Measurements from ENCODE around the gene RPL23. TPM values are rescaled to one million over a fixed set of nuclear protein-coding genes. Genes with fewer than 3 reads are reported as not detected.

RPL23 gene
- total and polyA plus RNA-seq, 9 of the 15 experiments (the other 6 are each of a cell fraction or from before 2014, with no cell fraction given) = 1,745 to 3,667 (median 3,096) TPM

DNA sequence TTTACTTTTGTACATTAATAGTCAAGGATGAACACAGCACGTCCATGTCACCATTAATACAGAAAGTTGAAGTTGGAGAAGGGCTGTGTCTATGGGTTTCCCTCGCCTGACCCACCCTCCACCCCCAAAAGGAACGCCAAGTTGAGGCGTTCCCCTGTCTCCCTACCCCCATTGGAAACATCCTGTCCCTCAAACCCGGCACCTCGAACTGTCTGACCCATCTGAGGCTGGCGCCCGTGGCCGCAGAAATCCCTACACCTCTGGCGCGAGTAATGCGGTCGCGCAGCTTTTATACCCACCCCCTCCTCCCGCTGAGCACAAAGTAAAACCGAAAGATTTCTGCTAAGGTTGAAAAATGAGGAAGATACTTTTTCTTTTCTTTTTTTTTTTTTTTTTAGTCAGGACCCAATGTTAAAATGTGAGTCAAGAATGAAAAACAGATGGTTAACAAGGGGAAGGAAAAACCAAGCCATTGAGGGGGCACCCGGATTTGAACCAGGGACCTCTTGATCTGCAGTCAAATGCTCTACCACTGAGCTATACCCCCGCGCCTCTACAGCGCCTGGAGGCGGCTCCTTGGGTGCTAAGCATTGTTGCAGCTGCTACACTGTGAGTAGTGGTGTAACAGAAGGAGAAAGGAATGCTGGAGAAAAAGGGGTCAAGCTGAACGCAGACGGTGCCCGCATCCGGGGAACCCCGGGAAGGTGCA is 15.4 kb upstream of the RPL23 start (continued):
- TF ChIP-seq, protein P1, sequence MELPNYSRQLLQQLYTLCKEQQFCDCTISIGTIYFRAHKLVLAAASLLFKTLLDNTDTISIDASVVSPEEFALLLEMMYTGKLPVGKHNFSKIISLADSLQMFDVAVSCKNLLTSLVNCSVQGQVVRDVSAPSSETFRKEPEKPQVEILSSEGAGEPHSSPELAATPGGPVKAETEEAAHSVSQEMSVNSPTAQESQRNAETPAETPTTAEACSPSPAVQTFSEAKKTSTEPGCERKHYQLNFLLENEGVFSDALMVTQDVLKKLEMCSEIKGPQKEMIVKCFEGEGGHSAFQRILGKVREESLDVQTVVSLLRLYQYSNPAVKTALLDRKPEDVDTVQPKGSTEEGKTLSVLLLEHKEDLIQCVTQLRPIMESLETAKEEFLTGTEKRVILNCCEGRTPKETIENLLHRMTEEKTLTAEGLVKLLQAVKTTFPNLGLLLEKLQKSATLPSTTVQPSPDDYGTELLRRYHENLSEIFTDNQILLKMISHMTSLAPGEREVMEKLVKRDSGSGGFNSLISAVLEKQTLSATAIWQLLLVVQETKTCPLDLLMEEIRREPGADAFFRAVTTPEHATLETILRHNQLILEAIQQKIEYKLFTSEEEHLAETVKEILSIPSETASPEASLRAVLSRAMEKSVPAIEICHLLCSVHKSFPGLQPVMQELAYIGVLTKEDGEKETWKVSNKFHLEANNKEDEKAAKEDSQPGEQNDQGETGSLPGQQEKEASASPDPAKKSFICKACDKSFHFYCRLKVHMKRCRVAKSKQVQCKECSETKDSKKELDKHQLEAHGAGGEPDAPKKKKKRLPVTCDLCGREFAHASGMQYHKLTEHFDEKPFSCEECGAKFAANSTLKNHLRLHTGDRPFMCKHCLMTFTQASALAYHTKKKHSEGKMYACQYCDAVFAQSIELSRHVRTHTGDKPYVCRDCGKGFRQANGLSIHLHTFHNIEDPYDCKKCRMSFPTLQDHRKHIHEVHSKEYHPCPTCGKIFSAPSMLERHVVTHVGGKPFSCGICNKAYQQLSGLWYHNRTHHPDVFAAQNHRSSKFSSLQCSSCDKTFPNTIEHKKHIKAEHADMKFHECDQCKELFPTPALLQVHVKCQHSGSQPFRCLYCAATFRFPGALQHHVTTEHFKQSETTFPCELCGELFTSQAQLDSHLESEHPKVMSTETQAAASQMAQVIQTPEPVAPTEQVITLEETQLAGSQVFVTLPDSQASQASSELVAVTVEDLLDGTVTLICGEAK (IDR thresholded peaks at IDR 0.05) = peak; percentile 87
- TF ChIP-seq, protein P1 (CRISPR knock-in tag; IDR thresholded peaks at IDR 0.05) = no peak
- no peak for TF ChIP-seq DDX20 (tag; IDR thresholded peaks at IDR 0.05; ENCODE audit: low read depth)
- no peak for TF ChIP-seq CBX2 (IDR thresholded peaks at IDR 0.05; ENCODE audit: insufficient read depth, low read length, poor library complexity, severe bottlenecking)
- no peak for TF ChIP-seq SNIP1 (IDR thresholded peaks at IDR 0.05; ENCODE audit: low read depth)
- TF ChIP-seq, protein P2, sequence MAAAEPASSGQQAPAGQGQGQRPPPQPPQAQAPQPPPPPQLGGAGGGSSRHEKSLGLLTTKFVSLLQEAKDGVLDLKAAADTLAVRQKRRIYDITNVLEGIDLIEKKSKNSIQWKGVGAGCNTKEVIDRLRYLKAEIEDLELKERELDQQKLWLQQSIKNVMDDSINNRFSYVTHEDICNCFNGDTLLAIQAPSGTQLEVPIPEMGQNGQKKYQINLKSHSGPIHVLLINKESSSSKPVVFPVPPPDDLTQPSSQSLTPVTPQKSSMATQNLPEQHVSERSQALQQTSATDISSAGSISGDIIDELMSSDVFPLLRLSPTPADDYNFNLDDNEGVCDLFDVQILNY (CRISPR knock-in tag; IDR thresholded peaks at IDR 0.05) = no peak
- no peak for TF ChIP-seq ZNF445 (CRISPR knock-in tag; IDR thresholded peaks at IDR 0.05; ENCODE audit: low read depth)
- no peak for TF ChIP-seq ETS2 (tag; IDR thresholded peaks at IDR 0.05; ENCODE audit: borderline replicate concordance, poor library complexity, severe bottlenecking)
- no peak for TF ChIP-seq KLF6 (CRISPR knock-in tag; IDR thresholded peaks at IDR 0.05; ENCODE audit: borderline replicate concordance)
- TF ChIP-seq RHOXF2B (CRISPR knock-in tag; conservative IDR thresholded peaks at IDR 0.05) = no peak
- TF ChIP-seq, protein P3, sequence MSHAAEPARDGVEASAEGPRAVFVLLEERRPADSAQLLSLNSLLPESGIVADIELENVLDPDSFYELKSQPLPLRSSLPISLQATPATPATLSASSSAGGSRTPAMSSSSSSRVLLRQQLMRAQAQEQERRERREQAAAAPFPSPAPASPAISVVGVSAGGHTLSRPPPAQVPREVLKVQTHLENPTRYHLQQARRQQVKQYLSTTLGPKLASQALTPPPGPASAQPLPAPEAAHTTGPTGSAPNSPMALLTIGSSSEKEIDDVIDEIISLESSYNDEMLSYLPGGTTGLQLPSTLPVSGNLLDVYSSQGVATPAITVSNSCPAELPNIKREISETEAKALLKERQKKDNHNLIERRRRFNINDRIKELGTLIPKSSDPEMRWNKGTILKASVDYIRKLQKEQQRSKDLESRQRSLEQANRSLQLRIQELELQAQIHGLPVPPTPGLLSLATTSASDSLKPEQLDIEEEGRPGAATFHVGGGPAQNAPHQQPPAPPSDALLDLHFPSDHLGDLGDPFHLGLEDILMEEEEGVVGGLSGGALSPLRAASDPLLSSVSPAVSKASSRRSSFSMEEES (CRISPR knock-in tag; IDR thresholded peaks at IDR 0.05) = no peak
- TF ChIP-seq SNRNP70 (optimal IDR thresholded peaks at IDR 0.05; ENCODE audit: low read depth, low read length) = no peak
- TF ChIP-seq, protein P4, sequence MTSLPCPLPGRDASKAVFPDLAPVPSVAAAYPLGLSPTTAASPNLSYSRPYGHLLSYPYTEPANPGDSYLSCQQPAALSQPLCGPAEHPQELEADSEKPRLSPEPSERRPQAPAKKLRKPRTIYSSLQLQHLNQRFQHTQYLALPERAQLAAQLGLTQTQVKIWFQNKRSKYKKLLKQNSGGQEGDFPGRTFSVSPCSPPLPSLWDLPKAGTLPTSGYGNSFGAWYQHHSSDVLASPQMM (CRISPR knock-in tag; IDR thresholded peaks at IDR 0.05) = no peak
